GM23248 (cell line): Measurements from ENCODE around the gene OR2V2.

Source experiments
- EZH2 ChIP-seq: fragments of 200-600 bp; sonication (generic); IDR thresholded peaks from 2 replicates; pipeline ENCODE4 v1.6.1; 2018; ENCODE audit warnings: antibody characterized with exemption, mild to moderate bottlenecking; ENCODE audit not compliant: insufficient read depth, poor library complexity, severe bottlenecking
- EZH2phosphoT487 ChIP-seq: fragments of 200-600 bp; sonication (generic); IDR thresholded peaks from 2 replicates; pipeline ENCODE4 v1.6.1; 2018; ENCODE audit warnings: antibody characterized with exemption, moderate library complexity, mild to moderate bottlenecking, low read depth; ENCODE audit not compliant: insufficient read depth

- TF ChIP-seq EZH2phosphoT487 (no peak), EZH2 (no peak)
These were observed 42.1 kb downstream of the OR2V2 start for GRCh38 chr5:181189363-181189961.
